ENCODE measurements around the gene TTF2.
A peak's percentile ranks its signal among the peaks of the same experiment; 100 is the strongest.
"Not testable (repeated sequence)": the region's sequence is repeated elsewhere in the genome, so short reads cannot be mapped to it uniquely, and the experiment has no call there.

Gene TTF2

GRCh38 chr1:117117697-117118096, 57.6 kb downstream of the TTF2 start:
- Histone ChIP-seq H3K36me3 (ENCODE audit: insufficient read depth, low read length) (no peaks in the 10 kb centered on the region), H3K9ac (ENCODE audit: low read depth, low read length) (no peak overlapping the region), H2AFZ (ENCODE audit: low read depth, low read length) (no peak overlapping the region), H4K20me1 (ENCODE audit: insufficient read depth, low read length) (peaks cover 3% of the 10 kb centered on the region; the same call in 1 of the 2 replicates), H3K27me3 (ENCODE audit: insufficient read depth, low read length, poor library complexity) (peaks cover 32% of the 10 kb centered on the region), H3K4me1 (ENCODE audit: insufficient read depth, low read length) (no peaks in the 10 kb centered on the region), H3K4me3 (ENCODE audit: low read depth in 1 of 2, low read length in 2 of 2) (no peak overlapping the region), H3K79me2 (ENCODE audit: insufficient read depth, low read length) (no peaks in the 10 kb centered on the region), H3K9me3 (ENCODE audit: insufficient read depth, low read length, severe bottlenecking) (no peaks in the 10 kb centered on the region), H3K27ac (ENCODE audit: low read length) (no peak overlapping the region), H3K4me2 (ENCODE audit: insufficient read depth, low read length) (no peak overlapping the region)
- DNase-seq (no peak), ATAC-seq (ENCODE audit: insufficient read depth, low read depth) (no peak)
- TF ChIP-seq EZH2 (IDR thresholded peaks at IDR 0.05; ENCODE audit: borderline replicate concordance, low read depth, low read length, severe bottlenecking) (no peak), CTCF (IDR thresholded peaks at IDR 0.05; ENCODE audit: borderline replicate concordance, extremely low read depth, low read length, poor library complexity, severe bottlenecking) (no peak)

- Histone ChIP-seq H3K4me3 (ENCODE audit: low read depth in 1 of 2, low read length in 2 of 2) (no peak overlapping the region), H4K20me1 (ENCODE audit: insufficient read depth, low read length) (peaks cover 3% of the 10 kb centered on the region; the same call in 1 of the 2 replicates), H2AFZ (ENCODE audit: low read depth, low read length) (no peak overlapping the region), H3K36me3 (ENCODE audit: insufficient read depth, low read length) (no peaks in the 10 kb centered on the region), H3K79me2 (ENCODE audit: insufficient read depth, low read length) (no peaks in the 10 kb centered on the region), H3K9me3 (ENCODE audit: insufficient read depth, low read length, severe bottlenecking) (no peaks in the 10 kb centered on the region), H3K27me3 (ENCODE audit: insufficient read depth, low read length, poor library complexity) (peaks cover 33% of the 10 kb centered on the region), H3K27ac (ENCODE audit: low read length) (no peak overlapping the region), H3K4me1 (ENCODE audit: insufficient read depth, low read length) (no peaks in the 10 kb centered on the region), H3K4me2 (ENCODE audit: insufficient read depth, low read length) (no peak overlapping the region), H3K9ac (ENCODE audit: low read depth, low read length) (no peak overlapping the region)
- TF ChIP-seq EZH2 (IDR thresholded peaks at IDR 0.05; ENCODE audit: borderline replicate concordance, low read depth, low read length, severe bottlenecking) (no peak), CTCF (IDR thresholded peaks at IDR 0.05; ENCODE audit: borderline replicate concordance, extremely low read depth, low read length, poor library complexity, severe bottlenecking) (no peak)
- ATAC-seq (ENCODE audit: insufficient read depth, low read depth) = no peak
- no peak for DNase-seq
These were observed 58.0 kb downstream of the TTF2 start for GRCh38 chr1:117118137-117118536.

GRCh38 chr1:117119144-117119543, 59.0 kb downstream of the TTF2 start:
- not testable (repeated sequence) for H3K27ac ChIP-seq (ENCODE audit: low read length); H3K4me1 ChIP-seq (ENCODE audit: insufficient read depth, low read length); H3K9me3 ChIP-seq (ENCODE audit: insufficient read depth, low read length, severe bottlenecking); H4K20me1 ChIP-seq (ENCODE audit: insufficient read depth, low read length); H3K36me3 ChIP-seq (ENCODE audit: insufficient read depth, low read length); H2AFZ ChIP-seq (ENCODE audit: low read depth, low read length); H3K79me2 ChIP-seq (ENCODE audit: insufficient read depth, low read length); DNase-seq; H3K9ac ChIP-seq (ENCODE audit: low read depth, low read length); H3K4me2 ChIP-seq (ENCODE audit: insufficient read depth, low read length); ATAC-seq (ENCODE audit: insufficient read depth, low read depth); H3K4me3 ChIP-seq (ENCODE audit: low read depth in 1 of 2, low read length in 2 of 2)
- peaks cover 33% of the 10 kb centered on the region for H3K27me3 ChIP-seq (ENCODE audit: insufficient read depth, low read length, poor library complexity)

- Histone ChIP-seq H3K27ac (ENCODE audit: low read length) (no peak overlapping the region), H3K9ac (ENCODE audit: low read depth, low read length) (no peak overlapping the region), H3K4me1 (ENCODE audit: insufficient read depth, low read length) (no peaks in the 10 kb centered on the region), H4K20me1 (ENCODE audit: insufficient read depth, low read length) (peaks cover 3% of the 10 kb centered on the region; the same call in 1 of the 2 replicates), H2AFZ (ENCODE audit: low read depth, low read length) (no peak overlapping the region), H3K9me3 (ENCODE audit: insufficient read depth, low read length, severe bottlenecking) (no peaks in the 10 kb centered on the region), H3K79me2 (ENCODE audit: insufficient read depth, low read length) (no peaks in the 10 kb centered on the region), H3K36me3 (ENCODE audit: insufficient read depth, low read length) (no peaks in the 10 kb centered on the region), H3K27me3 (ENCODE audit: insufficient read depth, low read length, poor library complexity) (peaks cover 38% of the 10 kb centered on the region), H3K4me3 (ENCODE audit: low read depth in 1 of 2, low read length in 2 of 2) (no peak overlapping the region), H3K4me2 (ENCODE audit: insufficient read depth, low read length) (0 out of 2 replicates have a peak overlapping the region, but pooled peaks have one; percentile 6)
- TF ChIP-seq CTCF (IDR thresholded peaks at IDR 0.05; ENCODE audit: borderline replicate concordance, extremely low read depth, low read length, poor library complexity, severe bottlenecking) (no peak), EZH2 (IDR thresholded peaks at IDR 0.05; ENCODE audit: borderline replicate concordance, low read depth, low read length, severe bottlenecking) (no peak)
- DNase-seq (peak; percentile 13), ATAC-seq (ENCODE audit: insufficient read depth, low read depth) (peak; percentile 42; the same call in 2 of the 3 replicates)
These were observed 60.9 kb downstream of the TTF2 start for GRCh38 chr1:117120774-117121588.

Measured in DND-41 (cell line).